Mesenchymal stem cell (in vitro differentiated cells and primary cell): ENCODE measurements around the gene EYA4.

ENCODE experiments used
- DNase-seq: peaks from one replicate; pipeline ENCODE4 v3.0.0-alpha.2; 2013
- H2AFZ ChIP-seq: one replicate; pipeline ENCODE4 v1.6.1; 2013; ENCODE audit warnings: low read depth, mild to moderate bottlenecking, control low read depth, inconsistent platforms, low read length, moderate library complexity
- H2AK5ac ChIP-seq: 2 replicates; pipeline ENCODE4 v1.6.1; 2013; ENCODE audit warnings: low read length, moderate library complexity, mild to moderate bottlenecking, inconsistent platforms; ENCODE audit not compliant: severe bottlenecking
- H2BK120ac ChIP-seq: one replicate; pipeline ENCODE4 v1.6.1; 2013; ENCODE audit warnings: low read depth, mild to moderate bottlenecking, inconsistent platforms, low read length, moderate library complexity
- H2BK12ac ChIP-seq, 2 experiments: one replicate each; pipeline ENCODE4 v1.6.1; 2013; ENCODE audit warnings: inconsistent platforms in 2 of 2, low read length in 2 of 2, mild to moderate bottlenecking in 2 of 2, moderate library complexity in 2 of 2, control low read depth in 1 of 2
- H2BK15ac ChIP-seq: one replicate; pipeline ENCODE4 v1.6.1; 2013; ENCODE audit warnings: mild to moderate bottlenecking, low read depth, inconsistent platforms; ENCODE audit not compliant: poor library complexity, severe bottlenecking
- H2BK5ac ChIP-seq: 2 replicates; pipeline ENCODE4 v1.6.1; 2013; ENCODE audit warnings: low read depth, mild to moderate bottlenecking, low read length, control low read depth, inconsistent platforms; ENCODE audit not compliant: poor library complexity, severe bottlenecking
- H3K14ac ChIP-seq, 2 experiments: one replicate each; pipeline ENCODE4 v1.6.1; 2013; ENCODE audit warnings: inconsistent platforms in 2 of 2, low read length in 2 of 2, control low read depth in 1 of 2, mild to moderate bottlenecking in 1 of 2, moderate library complexity in 1 of 2
- H3K18ac ChIP-seq, 2 experiments: one replicate each; pipeline ENCODE4 v1.6.1; 2013; ENCODE audit warnings: inconsistent platforms in 2 of 2, low read length in 2 of 2, control low read depth in 1 of 2, low read depth in 1 of 2, mild to moderate bottlenecking in 1 of 2
- H3K23ac ChIP-seq, 2 experiments: one replicate each; pipeline ENCODE4 v1.6.1; 2013; ENCODE audit warnings: inconsistent platforms in 2 of 2, low read length in 2 of 2, mild to moderate bottlenecking in 2 of 2, moderate library complexity in 2 of 2, control low read depth in 1 of 2
- H3K27ac ChIP-seq: 2 replicates; pipeline ENCODE4 v1.5.1; 2013; ENCODE audit warnings: mild to moderate bottlenecking, moderate library complexity, low read length, control low read depth, inconsistent platforms; ENCODE audit not compliant: poor library complexity, severe bottlenecking
- H3K27me3 ChIP-seq, 2 experiments: 2 replicates each; pipeline versions ENCODE4 v1.6.1 to v1.7.0; 2013; ENCODE audit warnings: low read length in 2 of 2, mild to moderate bottlenecking in 2 of 2, moderate library complexity in 2 of 2, control low read depth in 1 of 2, inconsistent platforms in 1 of 2; ENCODE audit not compliant: control insufficient read depth in 1 of 2, insufficient read depth in 1 of 2
- H3K36me3 ChIP-seq, 2 experiments: 2 replicates each; pipeline versions ENCODE4 v1.6.1 to v1.7.0; 2013; ENCODE audit warnings: low read length in 2 of 2, control low read depth in 1 of 2, inconsistent platforms in 1 of 2, low read depth in 1 of 2, mild to moderate bottlenecking in 1 of 2; ENCODE audit not compliant: insufficient read depth in 2 of 2, control insufficient read depth in 1 of 2
- H3K4ac ChIP-seq, 2 experiments: one replicate each; pipeline ENCODE4 v1.6.1; 2013; ENCODE audit warnings: inconsistent platforms in 2 of 2, low read length in 2 of 2, mild to moderate bottlenecking in 2 of 2, moderate library complexity in 2 of 2, control low read depth in 1 of 2, low read depth in 1 of 2
- H3K4me1 ChIP-seq: 2 replicates; pipeline ENCODE4 v1.6.1; 2013; ENCODE audit warnings: low read depth, low read length, control low read depth; ENCODE audit not compliant: control insufficient read depth, insufficient read depth
- H3K4me2 ChIP-seq: 2 replicates; pipeline ENCODE4 v1.6.1; 2013; ENCODE audit warnings: low read length, mild to moderate bottlenecking, inconsistent platforms; ENCODE audit not compliant: poor library complexity, severe bottlenecking
- H3K4me3 ChIP-seq, 2 experiments: 2 replicates each; pipeline versions ENCODE4 v1.5.1 to v1.7.0; 2013; ENCODE audit warnings: low read length in 2 of 2, mild to moderate bottlenecking in 2 of 2, control low read depth in 1 of 2, low read depth in 1 of 2; ENCODE audit not compliant: insufficient read depth in 1 of 2
- H3K79me1 ChIP-seq: replicated peaks from 2 replicates; pipeline ENCODE4 v1.6.1; 2013; ENCODE audit warnings: mild to moderate bottlenecking, control low read depth, low read length, inconsistent platforms; ENCODE audit not compliant: poor library complexity, severe bottlenecking
- H3K9ac ChIP-seq: 2 replicates; pipeline ENCODE4 v1.7.0; 2013; ENCODE audit warnings: mild to moderate bottlenecking, low read length, moderate library complexity
- H3K9me3 ChIP-seq: 2 replicates; pipeline ENCODE4 v1.7.0; 2013; ENCODE audit warnings: mild to moderate bottlenecking, low read length; ENCODE audit not compliant: control insufficient read depth
- H4K8ac ChIP-seq: one replicate; pipeline ENCODE4 v1.6.1; 2013; ENCODE audit warnings: inconsistent platforms, mild to moderate bottlenecking, low read length, moderate library complexity
- H4K91ac ChIP-seq: one replicate; pipeline ENCODE4 v1.6.1; 2013; ENCODE audit warnings: mild to moderate bottlenecking, low read length, inconsistent platforms
- WGBS: methylation state at CpG from one replicate; pipeline ENCODE4 v1.1.7; 2013; ENCODE audit warnings: mixed read lengths; 5-methylcytosine and 5-hydroxymethylcytosine counted together

The EYA4 gene

DNA sequence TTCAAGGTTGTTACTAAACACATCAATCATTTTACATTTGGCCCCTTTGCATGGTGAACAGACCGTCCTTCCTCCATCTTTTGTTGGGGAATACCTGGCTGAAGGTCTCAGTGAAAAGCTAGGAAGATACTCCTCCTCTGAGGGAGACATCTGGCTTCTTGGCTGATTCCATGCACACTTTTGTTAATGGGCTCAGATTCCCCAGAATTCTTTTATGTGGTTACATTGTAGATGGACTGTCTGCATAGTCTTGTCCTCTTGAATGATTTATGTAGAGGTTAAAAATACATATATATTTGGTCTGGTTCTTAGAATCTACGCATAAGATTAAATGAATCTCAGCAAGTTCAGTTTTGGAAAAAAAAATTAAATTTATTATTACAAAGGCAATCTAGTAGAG is 167.0 kb downstream of the EYA4 start:
- H3K79me1 ChIP-seq: no peaks in the 10 kb centered on the region
- no peak overlapping the region for H2AK5ac ChIP-seq
- H3K4me3 ChIP-seq: no peak overlapping the region
- H3K27me3 ChIP-seq: no peaks in the 10 kb centered on the region
- no peak overlapping the region for H2BK120ac ChIP-seq
- no peak overlapping the region for H4K91ac ChIP-seq
- no peak overlapping the region for H3K4ac ChIP-seq
- H2AFZ ChIP-seq: no peak overlapping the region
- H2BK15ac ChIP-seq: no peak overlapping the region
- 89% methylated on average over 1 of the region's 2 CpGs for WGBS
- DNase-seq: no peak
- no peaks in the 10 kb centered on the region for H3K4me1 ChIP-seq
- no peak overlapping the region for H3K9ac ChIP-seq
- no peak overlapping the region for H4K8ac ChIP-seq
- no peak overlapping the region for H3K14ac ChIP-seq
- H3K4me2 ChIP-seq: no peak overlapping the region
- H3K9me3 ChIP-seq: no peaks in the 10 kb centered on the region
- no peaks in the 10 kb centered on the region for H3K36me3 ChIP-seq
- no peak overlapping the region for H3K23ac ChIP-seq
- no peak overlapping the region for H2BK12ac ChIP-seq
- no peak overlapping the region for H3K18ac ChIP-seq
- H2BK5ac ChIP-seq: no peak overlapping the region
- H3K27ac ChIP-seq: no peak overlapping the region

DNA sequence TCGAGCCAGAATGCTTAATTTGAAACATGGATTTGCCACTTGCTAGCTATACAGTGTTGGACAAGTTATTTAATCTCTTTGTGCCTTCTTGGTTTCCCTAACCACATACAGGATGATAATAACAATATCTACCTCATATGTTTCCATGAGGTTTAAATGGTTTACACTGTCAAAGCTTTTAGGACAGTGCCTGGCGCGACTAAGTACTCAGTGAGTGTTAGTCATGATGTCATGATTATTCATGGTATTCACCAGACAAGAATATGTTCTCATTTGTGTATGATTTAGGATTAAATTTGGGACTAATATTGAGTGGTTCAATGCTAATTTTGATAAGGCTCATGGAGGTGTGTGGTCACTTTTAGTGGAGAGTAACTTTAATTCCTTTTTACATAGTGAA is 167.4 kb downstream of the EYA4 start:
- Histone ChIP-seq H3K9ac (no peak overlapping the region), H2AFZ (no peak overlapping the region), H3K4me3 (no peak overlapping the region), H2BK12ac (no peak overlapping the region), H3K79me1 (no peaks in the 10 kb centered on the region), H2BK120ac (no peak overlapping the region), H3K23ac (no peak overlapping the region), H3K4me1 (no peaks in the 10 kb centered on the region), H3K27me3 (no peaks in the 10 kb centered on the region), H3K14ac (no peak overlapping the region), H3K18ac (no peak overlapping the region), H3K4ac (no peak overlapping the region), H2BK5ac (no peak overlapping the region), H4K8ac (no peak overlapping the region), H3K9me3 (no peaks in the 10 kb centered on the region), H3K4me2 (no peak overlapping the region), H2AK5ac (no peak overlapping the region), H4K91ac (no peak overlapping the region), H2BK15ac (no peak overlapping the region), H3K27ac (no peak overlapping the region), H3K36me3 (no peaks in the 10 kb centered on the region)
- DNase-seq: peak; percentile 7
- 88% methylated on average over 3 of the region's 3 CpGs for WGBS

DNA sequence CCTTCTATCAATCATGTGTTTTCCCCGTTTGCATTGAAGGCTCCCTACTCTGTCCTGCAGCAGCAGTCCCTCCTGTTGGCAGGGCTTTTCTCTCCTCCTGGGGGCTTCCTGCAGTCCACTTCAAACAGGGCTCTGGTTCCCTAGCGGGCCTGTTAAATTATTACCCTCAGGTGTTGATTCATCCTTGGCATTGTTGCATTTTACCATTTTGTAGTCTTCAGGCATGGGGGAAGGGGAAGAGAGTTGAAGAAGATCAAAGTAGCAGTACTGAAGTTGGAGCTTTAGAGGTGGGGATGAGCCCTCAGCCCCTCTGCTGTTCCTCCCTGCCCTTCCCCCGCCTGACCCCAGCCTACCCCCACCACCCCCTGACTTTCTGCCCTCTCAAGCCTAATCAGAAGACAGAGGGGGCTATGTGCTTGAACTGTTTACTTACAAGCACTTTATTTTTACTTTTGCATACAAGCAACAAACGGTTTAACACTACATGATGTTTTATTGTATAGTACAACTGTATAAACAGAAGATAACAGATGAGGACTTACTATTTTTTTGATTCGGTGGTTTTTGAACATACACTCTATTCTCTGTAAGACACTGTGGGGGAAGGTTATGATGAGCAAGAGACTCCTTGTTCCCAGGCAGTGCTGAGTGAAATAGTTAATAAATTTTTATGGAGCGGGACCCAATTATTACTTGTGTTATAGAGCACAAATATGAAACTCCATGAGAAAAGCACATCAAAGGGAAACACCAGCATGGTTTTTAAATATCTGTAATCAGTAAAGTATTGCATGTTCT is 169.7 kb downstream of the EYA4 start:
- H3K4me1 ChIP-seq: no peaks in the 10 kb centered on the region
- H3K14ac ChIP-seq: no peak overlapping the region
- H2BK120ac ChIP-seq: no peak overlapping the region
- no peak overlapping the region for H2AFZ ChIP-seq
- no peak overlapping the region for H3K9ac ChIP-seq
- no peak overlapping the region for H4K8ac ChIP-seq
- no peak overlapping the region for H2BK5ac ChIP-seq
- H3K27me3 ChIP-seq: no peaks in the 10 kb centered on the region
- H3K4ac ChIP-seq: no peak overlapping the region
- H3K27ac ChIP-seq: no peak overlapping the region
- H3K9me3 ChIP-seq: no peaks in the 10 kb centered on the region
- H2BK12ac ChIP-seq: no peak overlapping the region
- DNase-seq: peak; percentile 25
- H3K36me3 ChIP-seq: no peaks in the 10 kb centered on the region
- H3K4me3 ChIP-seq: no peak overlapping the region
- H2BK15ac ChIP-seq: no peak overlapping the region
- no peaks in the 10 kb centered on the region for H3K79me1 ChIP-seq
- 17% methylated on average over 2 of the region's 6 CpGs for WGBS
- no peak overlapping the region for H2AK5ac ChIP-seq
- no peak overlapping the region for H3K23ac ChIP-seq
- no peak overlapping the region for H3K4me2 ChIP-seq
- H4K91ac ChIP-seq: no peak overlapping the region
- no peak overlapping the region for H3K18ac ChIP-seq

DNA sequence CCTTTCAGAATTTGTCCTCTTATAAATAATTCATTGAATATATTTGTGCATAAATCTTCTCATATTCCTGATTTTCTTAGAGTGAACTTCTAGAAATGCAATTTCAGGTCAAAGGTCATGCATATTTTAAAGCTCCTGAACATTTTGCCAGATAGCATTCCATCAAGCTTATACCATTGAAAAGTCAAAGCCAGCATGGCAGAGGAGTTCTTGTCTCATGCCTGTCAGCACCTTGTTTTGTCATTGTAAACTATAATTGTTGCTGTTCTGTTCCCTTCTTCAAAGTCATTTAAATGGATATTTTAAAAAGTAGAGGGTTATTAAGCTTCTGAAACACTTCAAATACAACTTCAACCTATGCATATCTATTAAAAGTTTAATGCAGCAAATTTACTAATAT is 170.6 kb downstream of the EYA4 start:
- no peak overlapping the region for H3K27ac ChIP-seq
- H2BK5ac ChIP-seq: no peak overlapping the region
- H3K18ac ChIP-seq: no peak overlapping the region
- H3K79me1 ChIP-seq: no peaks in the 10 kb centered on the region
- no peak overlapping the region for H4K91ac ChIP-seq
- no peaks in the 10 kb centered on the region for H3K27me3 ChIP-seq
- H2AFZ ChIP-seq: no peak overlapping the region
- H3K4me2 ChIP-seq: no peak overlapping the region
- H2AK5ac ChIP-seq: no peak overlapping the region
- H2BK15ac ChIP-seq: no peak overlapping the region
- no peaks in the 10 kb centered on the region for H3K9me3 ChIP-seq
- no peak overlapping the region for H3K14ac ChIP-seq
- H3K23ac ChIP-seq: no peak overlapping the region
- no peak overlapping the region for H3K4me3 ChIP-seq
- H4K8ac ChIP-seq: no peak overlapping the region
- no peak overlapping the region for H3K4ac ChIP-seq
- H3K9ac ChIP-seq: no peak overlapping the region
- no peaks in the 10 kb centered on the region for H3K4me1 ChIP-seq
- no peak overlapping the region for H2BK120ac ChIP-seq
- H2BK12ac ChIP-seq: no peak overlapping the region
- DNase-seq: no peak
- no peaks in the 10 kb centered on the region for H3K36me3 ChIP-seq
